HL-60/S4 treated with phorbol 12-myristate 13-acetate at 8.2 ng/mL for 4 days and 3 days (cell line): ENCODE results near the gene ZNF732.
"Not testable (repeated sequence)": the region's sequence is repeated elsewhere in the genome, so short reads cannot be mapped to it uniquely, and the experiment has no call there.

Experiments
- in situ Hi-C: fragments of 300-500 bp; cut with MboI; formaldehyde crosslinking; loops from 2 replicates; pipeline ENCODE4 v1.15.0; 2022; ENCODE audit warnings: low sequenced_read_pairs

Gene ZNF732

DNA sequence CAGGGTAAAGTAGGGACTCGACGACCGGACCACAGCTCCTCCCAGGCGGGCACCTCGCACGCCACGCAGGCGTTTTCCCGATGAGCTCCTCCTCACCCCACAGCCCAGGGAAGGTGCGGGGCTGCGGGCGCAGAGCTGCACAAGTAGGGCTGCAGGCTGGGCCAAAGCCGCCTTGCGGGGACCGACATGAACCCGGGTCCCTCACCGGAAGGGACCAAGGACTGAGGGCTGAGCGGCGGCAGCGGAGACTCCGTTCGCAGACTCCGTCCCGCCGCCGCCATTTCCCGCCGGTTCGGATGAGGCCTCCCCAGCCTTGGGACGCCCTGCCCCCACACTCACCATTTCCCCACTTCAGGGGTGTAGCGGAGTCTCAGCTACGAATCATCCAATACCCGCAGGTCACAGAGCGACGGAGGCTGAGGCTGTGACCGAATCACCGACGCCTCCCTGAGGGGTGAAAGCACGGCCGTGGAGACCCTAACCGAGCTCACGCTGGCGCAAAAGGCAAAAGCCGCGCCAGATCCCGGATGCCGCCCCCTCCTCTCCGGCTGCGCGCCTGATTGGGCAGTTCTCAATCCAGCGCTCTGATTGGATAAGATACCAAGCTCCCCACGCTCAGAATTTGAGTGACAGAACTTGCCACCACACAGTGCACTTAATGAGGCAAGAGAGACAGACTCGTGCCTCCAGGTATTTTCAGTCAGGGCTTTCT, at the start of gene ZNF732:
TSS of gene ZNF732 (minus strand) at position 506 of the 712 bp plus-strand sequence. CDS start at position 342, 164 bp downstream.
- in situ Hi-C loops = no loop called here

DNA sequence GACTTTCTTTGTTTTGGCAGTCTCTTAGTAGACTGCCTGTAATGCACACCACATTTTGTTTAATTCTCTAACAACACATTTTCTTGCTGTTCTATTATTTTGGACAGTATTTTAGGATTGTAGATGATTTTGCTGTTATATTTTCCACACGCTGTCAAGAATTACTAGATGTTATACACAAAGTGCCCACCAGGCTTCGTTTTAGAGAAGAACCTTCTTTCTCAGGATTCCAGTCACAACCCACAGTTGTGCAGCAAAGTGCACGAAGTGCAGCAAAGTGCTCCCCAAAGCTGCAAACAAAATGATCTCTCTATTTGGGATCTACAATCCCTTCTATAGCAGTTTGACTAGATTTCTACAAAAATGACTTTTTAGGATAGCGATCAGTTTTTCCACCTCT, 34.7 kb upstream of the ZNF732 start:
- in situ Hi-C loops = no loop called here

DNA sequence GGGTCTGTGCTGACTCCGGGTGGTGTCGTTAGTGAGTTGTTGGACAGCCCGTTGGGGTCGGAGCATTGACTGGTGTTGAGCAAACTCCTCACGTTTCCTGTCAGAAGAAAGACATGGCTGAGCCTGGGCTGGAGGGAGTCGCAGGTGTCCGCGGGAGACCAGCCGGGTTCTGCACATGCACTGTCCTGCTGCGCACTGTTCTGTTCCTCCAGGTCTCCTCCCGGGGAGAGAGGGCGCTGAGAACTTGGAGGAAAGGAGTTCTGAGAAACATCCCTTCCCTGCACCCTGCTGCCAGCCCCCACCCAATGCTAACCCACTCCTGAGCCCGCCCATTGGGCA, 33.5 kb upstream of the ZNF732 start:
- in situ Hi-C loops = no loop called here

DNA sequence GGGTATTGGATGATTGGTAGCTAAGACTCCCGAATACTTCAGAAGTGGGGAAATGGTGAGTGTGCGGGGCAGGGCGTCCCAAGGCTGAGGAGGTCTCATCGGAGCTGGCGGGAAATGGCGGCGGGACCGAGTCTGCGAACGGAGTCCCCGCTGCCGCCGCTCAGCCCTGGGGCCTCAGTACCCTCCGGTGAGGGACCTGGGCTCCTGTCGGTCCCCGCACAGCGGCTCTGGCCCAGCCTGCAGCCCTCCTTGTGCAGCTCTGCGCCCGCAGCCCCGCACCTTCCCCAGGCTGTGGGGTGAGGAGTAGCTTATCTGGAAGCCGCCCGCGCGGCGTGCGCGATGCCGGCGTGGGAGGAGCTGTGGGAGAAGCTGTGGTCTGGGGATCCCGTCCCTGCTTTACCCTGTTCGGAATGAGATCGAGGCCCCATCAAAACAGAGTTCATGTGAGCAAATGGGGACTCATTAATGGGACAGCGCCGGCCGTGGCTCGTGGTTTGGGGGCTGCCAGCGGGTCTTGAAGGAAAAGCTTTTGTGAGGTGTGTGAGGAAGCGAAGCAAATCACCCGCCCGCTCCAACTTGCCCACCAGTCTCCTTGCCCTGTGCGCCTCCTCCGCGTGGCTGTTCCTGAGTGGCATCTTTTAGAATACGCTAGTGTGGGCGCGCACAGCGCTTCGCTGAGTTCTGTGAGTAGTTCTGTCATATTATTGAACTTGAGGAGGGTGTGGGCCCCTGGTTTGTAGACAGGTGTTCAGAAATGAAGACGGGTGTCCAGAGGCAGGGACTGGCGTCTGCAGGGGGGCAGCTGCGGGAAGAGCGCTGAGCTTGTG, 32.9 kb upstream of the ZNF732 start:
- in situ Hi-C loops = no loop called here

- in situ Hi-C loops = no loop called here
These were observed 32.1 kb upstream of the ZNF732 start, which contains the start of gene ZNF141 for GRCh38 chr4:337143-337931. Gene ZNF141, plus strand, starts transcription at chr4:337814. Its CDS starts 170 bp downstream, at chr4:337984.

GRCh38 chr4:336893-337142, 31.5 kb upstream of the ZNF732 start:
- in situ Hi-C loops = no loop called here

GRCh38 chr4:336099-336892, 31.0 kb upstream of the ZNF732 start:
- in situ Hi-C loops = no loop called here

DNA sequence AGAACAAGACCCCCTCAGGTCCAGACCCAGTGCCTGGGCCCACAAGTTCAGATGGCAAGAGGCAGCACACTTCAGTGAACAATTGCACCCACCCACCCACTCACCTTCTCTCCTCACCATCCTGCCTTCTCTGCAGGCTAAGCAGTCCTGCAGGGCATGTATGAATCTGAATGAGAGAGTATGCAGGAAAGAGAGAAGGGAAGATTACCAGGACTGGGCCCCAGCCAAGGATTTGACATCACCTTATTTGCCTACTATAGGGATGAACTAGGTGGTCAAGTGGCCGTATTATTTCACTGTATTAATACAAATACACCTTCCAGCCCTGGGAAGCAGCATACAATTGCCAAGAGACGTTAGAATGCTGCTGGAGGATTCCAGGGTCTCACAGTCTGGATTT, 30.2 kb upstream of the ZNF732 start:
- in situ Hi-C loops = no loop called here

- in situ Hi-C loops = no loop called here
These were observed 23.5 kb upstream of the ZNF732 start for GRCh38 chr4:328729-329128.

DNA sequence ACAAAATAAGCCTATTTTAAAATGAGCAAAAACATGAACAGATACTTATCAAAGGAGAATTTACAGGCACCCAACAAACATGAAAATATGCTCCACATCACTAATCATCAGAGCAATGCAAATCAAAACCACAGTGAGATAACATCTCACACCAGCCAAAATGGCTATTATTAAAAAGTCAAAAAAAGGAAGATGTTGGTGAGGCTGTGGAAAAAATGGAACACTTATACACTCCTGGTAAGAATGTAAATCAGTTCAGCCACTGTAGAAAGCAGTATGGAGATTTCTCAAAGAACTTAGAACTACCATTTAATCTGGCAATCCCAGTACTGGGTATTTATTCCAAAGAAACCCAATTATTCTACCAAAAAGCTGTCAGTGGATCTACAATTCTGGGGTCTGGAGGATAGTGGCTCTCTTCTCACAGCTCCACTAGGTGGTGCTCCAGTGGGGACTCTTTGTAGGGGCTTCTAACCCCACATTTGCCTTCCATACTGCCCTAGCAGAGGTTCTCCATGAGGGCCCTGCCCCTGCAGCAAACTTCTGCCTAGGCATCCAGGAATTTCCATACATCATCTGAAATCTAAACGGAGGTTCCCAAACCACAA, 9.1 kb upstream of the ZNF732 start:
- in situ Hi-C loops = no loop called here

GRCh38 chr4:309807-310206, 4.5 kb upstream of the ZNF732 start:
- in situ Hi-C loops = no loop called here

DNA sequence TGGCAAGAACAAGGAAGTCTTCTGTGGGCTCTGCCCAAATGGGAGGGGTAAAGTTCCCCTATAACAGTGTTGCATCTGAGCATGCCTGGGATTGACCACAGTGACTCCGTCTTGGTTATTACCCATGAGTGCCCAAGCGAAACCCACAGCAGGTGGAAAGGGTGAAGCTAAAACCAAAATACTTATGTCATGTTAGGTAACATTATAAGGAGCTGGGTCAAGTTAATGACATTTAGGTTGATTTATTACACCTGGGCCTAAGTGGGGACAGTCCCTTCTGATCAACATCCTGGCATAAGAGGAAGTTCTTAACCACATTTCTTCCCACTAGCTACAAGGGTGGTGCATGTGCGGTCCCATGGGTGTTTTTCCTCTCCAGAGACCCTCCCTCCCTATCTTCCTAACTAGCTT, 1.3 kb upstream of the ZNF732 start:
- in situ Hi-C loops = no loop called here

GRCh38 chr4:304516-304915, 758 bp downstream of the ZNF732 start:
- in situ Hi-C loops = not testable (repeated sequence)

- in situ Hi-C loops = no loop called here
These were observed 2.9 kb downstream of the ZNF732 start for GRCh38 chr4:302381-302780.

GRCh38 chr4:294732-295131, 10.5 kb downstream of the ZNF732 start:
- in situ Hi-C loops = no loop called here

GRCh38 chr4:288891-289290, 16.4 kb downstream of the ZNF732 start:
- in situ Hi-C loops = no loop called here

DNA sequence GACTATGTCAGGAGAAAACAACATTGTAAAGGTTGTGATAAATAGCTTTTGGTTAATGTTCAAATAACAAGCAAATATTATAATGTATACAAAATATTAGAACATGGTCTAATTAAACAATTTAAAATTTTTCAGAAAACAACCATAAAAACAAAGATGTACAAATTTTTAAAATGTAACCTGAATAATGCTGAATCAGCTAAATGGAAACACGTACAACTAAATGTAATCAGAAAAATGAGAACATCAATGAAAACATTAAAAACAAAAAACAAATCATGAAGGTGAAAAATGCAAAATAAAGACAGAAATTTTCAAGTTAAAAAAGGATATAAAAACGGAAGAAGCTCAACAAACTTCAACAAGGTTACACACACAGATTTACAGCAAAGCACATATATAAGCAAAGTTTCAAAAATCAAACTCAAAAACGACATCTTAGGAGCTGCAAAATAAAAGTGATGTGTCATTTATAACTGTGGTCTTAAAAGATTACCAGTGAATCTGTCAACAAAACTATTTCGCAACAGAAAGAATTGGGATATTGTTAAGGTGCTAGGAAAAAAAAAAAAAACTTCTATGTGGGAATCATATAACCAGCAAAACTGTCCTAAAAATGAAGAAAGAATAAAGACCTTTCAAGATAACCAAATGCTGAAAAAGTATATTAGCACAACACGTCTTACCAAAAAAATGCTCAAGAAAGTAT, 31.8 kb downstream of the ZNF732 start:
- in situ Hi-C loops = no loop called here

GRCh38 chr4:271492-272103, 33.7 kb downstream of the ZNF732 start:
- in situ Hi-C loops = no loop called here

- in situ Hi-C loops = not testable (repeated sequence)
These were observed 46.0 kb downstream of the ZNF732 start for GRCh38 chr4:259240-259639.

GRCh38 chr4:256492-256891, 48.8 kb downstream of the ZNF732 start:
- in situ Hi-C loops = no loop called here
